K562 (cell line): Measurements from ENCODE around the gene TRIM69. TPM values are rescaled to one million over a fixed set of nuclear protein-coding genes. Genes with fewer than 3 reads are reported as not detected.

Source experiments
- BHLHE40 ChIP-seq: IDR thresholded peaks from 2 replicates; pipeline ENCODE4 v1.6.1; 2011; ENCODE audit warnings: low read length, improper control_type of control experiment
- CBX8 ChIP-seq: fragments of 200-600 bp; sonication (generic); IDR thresholded peaks from 2 replicates; pipeline ENCODE4 v1.6.1; 2012; ENCODE audit warnings: borderline replicate concordance, mixed run types, low read depth, mild to moderate bottlenecking, moderate library complexity, mixed read lengths, low read length, control low read depth, inconsistent platforms; ENCODE audit not compliant: poor library complexity, severe bottlenecking; ENCODE audit errors: extremely low read depth
- ERF ChIP-seq: fragments of 450-650 bp; formaldehyde crosslinking; IDR thresholded peaks from 2 replicates; pipeline ENCODE4 v1.4.0; 2020; ENCODE audit warnings: mild to moderate bottlenecking, mixed read lengths
- GABPB1 ChIP-seq: sonication (generic); formaldehyde crosslinking; IDR thresholded peaks from 2 replicates; pipeline ENCODE4 v1.8.0; 2022; ENCODE audit warnings: mild to moderate bottlenecking, missing genetic modification reagents
- HMG20B ChIP-seq: fragments of 250-450 bp; sonication (Bioruptor Pico); IDR thresholded peaks from 2 replicates; pipeline ENCODE4 v1.5.0; 2021; ENCODE audit warnings: mild to moderate bottlenecking
- KAT7 ChIP-seq: sonication (generic); formaldehyde crosslinking; IDR thresholded peaks from 2 replicates; pipeline ENCODE4 v1.8.0; 2022; ENCODE audit warnings: missing genetic modification reagents, mild to moderate bottlenecking, borderline replicate concordance
- MAFK ChIP-seq: IDR thresholded peaks from 2 replicates; pipeline ENCODE4 v1.6.1; 2011; ENCODE audit warnings: low read length, improper control_type of control experiment
- NR2F6 ChIP-seq: fragments of 450-650 bp; formaldehyde crosslinking; IDR thresholded peaks from 2 replicates; pipeline ENCODE4 v1.4.0; 2020; ENCODE audit warnings: mild to moderate bottlenecking
- PHF21A ChIP-seq: fragments of 450-650 bp; IDR thresholded peaks from 2 replicates; pipeline ENCODE4 v1.6.1; 2017; ENCODE audit warnings: low read depth, borderline replicate concordance
- POLR2B ChIP-seq: fragments of 450-650 bp; IDR thresholded peaks from 2 replicates; pipeline ENCODE4 v1.6.1; 2018; ENCODE audit warnings: low read depth; ENCODE audit not compliant: partially characterized antibody
- PTRF ChIP-seq: fragments of 450-650 bp; IDR thresholded peaks from 2 replicates; pipeline ENCODE4 v1.6.1; 2016; ENCODE audit warnings: mild to moderate bottlenecking, missing genetic modification characterization, missing compliant biosample characterization
- PTTG1 ChIP-seq: fragments of 450-650 bp; IDR thresholded peaks from 2 replicates; pipeline ENCODE4 v1.6.1; 2016; ENCODE audit warnings: low read depth, mild to moderate bottlenecking, missing genetic modification characterization, missing compliant biosample characterization
- SOX6 ChIP-seq: fragments of 450-650 bp; IDR thresholded peaks from 2 replicates; pipeline ENCODE4 v1.6.1; 2014; ENCODE audit warnings: mild to moderate bottlenecking
- SPI1 ChIP-seq: IDR thresholded peaks from 2 replicates; pipeline ENCODE4 v1.6.1; 2011; ENCODE audit warnings: low read depth, low read length, control low read depth, borderline replicate concordance
- ZNF23 ChIP-seq: fragments of 250-450 bp; sonication (Bioruptor Pico); IDR thresholded peaks from 2 replicates; pipeline ENCODE4 v1.4.0; 2020; ENCODE audit warnings: mild to moderate bottlenecking
- ZNF239 ChIP-seq: fragments of 250-450 bp; sonication (Bioruptor Pico); IDR thresholded peaks from 2 replicates; pipeline ENCODE4 v1.4.0; 2020; ENCODE audit warnings: mild to moderate bottlenecking
- ZNF589 ChIP-seq: fragments of 200-800 bp; sonication (Bioruptor generic); IDR thresholded peaks from 2 replicates; pipeline ENCODE4 v1.6.1; 2016; ENCODE audit warnings: low read depth, missing genetic modification characterization, missing compliant biosample characterization
- polyA plus RNA-seq, 8 experiments: library from polyadenylated mRNA; depleted of rRNA in 4 of 8; stranded (reverse) in 5 of 8; unstranded in 3 of 8; fragments of >200 nt; fragmentation: Nextera tagmentation in 2 of 8; fragmentation: Illumina TruSeq in 1 of 8; extraction: Ambion mirVana in 2 of 8; extraction: Trizol in 1 of 8; gene quantifications; 2 replicates each; pipeline versions ENCODE4 v1.2.1 to v1.2.3, GENCODE V29; 2011 to 2014; ENCODE audit warnings: inconsistent platforms in 1 of 8, missing spikeins in 1 of 8
- total RNA-seq, 7 experiments: library from RNA; depleted of rRNA in 6 of 7; stranded (reverse); fragments of >200 nt in 6 of 7; fragmentation: Illumina TruSeq in 2 of 7; extraction: Trizol in 2 of 7; gene quantifications; 2 replicates each; pipeline versions ENCODE4 v1.2.1 to v1.2.3, GENCODE V29; 2011 to 2021; ENCODE audit warnings: low replicate concordance in 1 of 7
- TF ChIP-seq, protein P1 (sequence below): fragments of 250-450 bp; sonication (Bioruptor Pico); IDR thresholded peaks from 2 replicates; pipeline ENCODE4 v1.8.0; 2022; ENCODE audit warnings: inconsistent platforms, mild to moderate bottlenecking, moderate library complexity, borderline replicate concordance
- TF ChIP-seq, protein P2 (sequence below): fragments of 450-650 bp; formaldehyde crosslinking; conservative IDR thresholded peaks from 2 replicates; pipeline ENCODE4 v1.4.0; 2022; ENCODE audit warnings: mild to moderate bottlenecking, missing genetic modification characterization
- TF ChIP-seq, protein P3 (sequence below): IDR thresholded peaks from 2 replicates; pipeline ENCODE4 v1.6.1; 2011; ENCODE audit warnings: borderline replicate concordance, low read depth, mild to moderate bottlenecking, moderate library complexity, low read length; ENCODE audit not compliant: insufficient read depth, poor library complexity, severe bottlenecking
- TF ChIP-seq, protein P4 (sequence below): fragments of 250-450 bp; sonication (Bioruptor Pico); IDR thresholded peaks from 2 replicates; pipeline ENCODE4 v1.6.1; 2021; ENCODE audit warnings: mild to moderate bottlenecking
- TF ChIP-seq, protein P5 (sequence below), 3 experiments: fragments of 200-800 bp in 1 of 3; sonication (Bioruptor generic) in 1 of 3; sonication (generic) in 1 of 3; formaldehyde crosslinking in 1 of 3; IDR thresholded peaks; 2 replicates each; pipeline versions ENCODE4 v1.6.1 to v1.8.0; 2016 to 2022; ENCODE audit warnings: mild to moderate bottlenecking in 2 of 3, missing compliant biosample characterization in 2 of 3, missing genetic modification characterization in 2 of 3, missing genetic modification reagents in 1 of 3

TRIM69 gene
- total and polyA plus RNA-seq, 9 of the 15 experiments (the other 6 are each of a cell fraction or from before 2014, with no cell fraction given): 1.0 to 4.3 (median 2.3) TPM

DNA sequence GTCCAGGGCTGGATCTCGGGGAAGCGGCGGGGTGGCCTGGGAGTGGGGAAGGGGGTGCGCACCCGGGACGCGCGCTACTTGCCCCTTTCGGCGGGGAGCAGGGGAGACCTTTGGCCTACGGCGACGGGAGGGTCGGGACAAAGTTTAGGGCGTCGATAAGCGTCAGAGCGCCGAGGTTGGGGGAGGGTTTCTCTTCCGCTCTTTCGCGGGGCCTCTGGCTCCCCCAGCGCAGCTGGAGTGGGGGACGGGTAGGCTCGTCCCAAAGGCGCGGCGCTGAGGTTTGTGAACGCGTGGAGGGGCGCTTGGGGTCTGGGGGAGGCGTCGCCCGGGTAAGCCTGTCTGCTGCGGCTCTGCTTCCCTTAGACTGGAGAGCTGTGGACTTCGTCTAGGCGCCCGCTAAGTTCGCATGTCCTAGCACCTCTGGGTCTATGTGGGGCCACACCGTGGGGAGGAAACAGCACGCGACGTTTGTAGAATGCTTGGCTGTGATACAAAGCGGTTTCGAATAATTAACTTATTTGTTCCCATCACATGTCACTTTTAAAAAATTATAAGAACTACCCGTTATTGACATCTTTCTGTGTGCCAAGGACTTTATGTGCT, 24.5 kb upstream of the TRIM69 start (continued):
- TF ChIP-seq, protein P1, sequence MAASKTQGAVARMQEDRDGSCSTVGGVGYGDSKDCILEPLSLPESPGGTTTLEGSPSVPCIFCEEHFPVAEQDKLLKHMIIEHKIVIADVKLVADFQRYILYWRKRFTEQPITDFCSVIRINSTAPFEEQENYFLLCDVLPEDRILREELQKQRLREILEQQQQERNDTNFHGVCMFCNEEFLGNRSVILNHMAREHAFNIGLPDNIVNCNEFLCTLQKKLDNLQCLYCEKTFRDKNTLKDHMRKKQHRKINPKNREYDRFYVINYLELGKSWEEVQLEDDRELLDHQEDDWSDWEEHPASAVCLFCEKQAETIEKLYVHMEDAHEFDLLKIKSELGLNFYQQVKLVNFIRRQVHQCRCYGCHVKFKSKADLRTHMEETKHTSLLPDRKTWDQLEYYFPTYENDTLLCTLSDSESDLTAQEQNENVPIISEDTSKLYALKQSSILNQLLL (CRISPR knock-in tag): no peak
- TF ChIP-seq NR2F6: no peak
- TF ChIP-seq, protein P2, sequence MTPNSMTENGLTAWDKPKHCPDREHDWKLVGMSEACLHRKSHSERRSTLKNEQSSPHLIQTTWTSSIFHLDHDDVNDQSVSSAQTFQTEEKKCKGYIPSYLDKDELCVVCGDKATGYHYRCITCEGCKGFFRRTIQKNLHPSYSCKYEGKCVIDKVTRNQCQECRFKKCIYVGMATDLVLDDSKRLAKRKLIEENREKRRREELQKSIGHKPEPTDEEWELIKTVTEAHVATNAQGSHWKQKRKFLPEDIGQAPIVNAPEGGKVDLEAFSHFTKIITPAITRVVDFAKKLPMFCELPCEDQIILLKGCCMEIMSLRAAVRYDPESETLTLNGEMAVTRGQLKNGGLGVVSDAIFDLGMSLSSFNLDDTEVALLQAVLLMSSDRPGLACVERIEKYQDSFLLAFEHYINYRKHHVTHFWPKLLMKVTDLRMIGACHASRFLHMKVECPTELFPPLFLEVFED: no peak
- TF ChIP-seq, protein P3, sequence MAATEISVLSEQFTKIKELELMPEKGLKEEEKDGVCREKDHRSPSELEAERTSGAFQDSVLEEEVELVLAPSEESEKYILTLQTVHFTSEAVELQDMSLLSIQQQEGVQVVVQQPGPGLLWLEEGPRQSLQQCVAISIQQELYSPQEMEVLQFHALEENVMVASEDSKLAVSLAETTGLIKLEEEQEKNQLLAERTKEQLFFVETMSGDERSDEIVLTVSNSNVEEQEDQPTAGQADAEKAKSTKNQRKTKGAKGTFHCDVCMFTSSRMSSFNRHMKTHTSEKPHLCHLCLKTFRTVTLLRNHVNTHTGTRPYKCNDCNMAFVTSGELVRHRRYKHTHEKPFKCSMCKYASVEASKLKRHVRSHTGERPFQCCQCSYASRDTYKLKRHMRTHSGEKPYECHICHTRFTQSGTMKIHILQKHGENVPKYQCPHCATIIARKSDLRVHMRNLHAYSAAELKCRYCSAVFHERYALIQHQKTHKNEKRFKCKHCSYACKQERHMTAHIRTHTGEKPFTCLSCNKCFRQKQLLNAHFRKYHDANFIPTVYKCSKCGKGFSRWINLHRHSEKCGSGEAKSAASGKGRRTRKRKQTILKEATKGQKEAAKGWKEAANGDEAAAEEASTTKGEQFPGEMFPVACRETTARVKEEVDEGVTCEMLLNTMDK: no peak
- no peak for TF ChIP-seq ZNF589 (CRISPR knock-in tag)
- TF ChIP-seq GABPB1 (CRISPR knock-in tag): peak; percentile 78
- no peak for TF ChIP-seq ZNF23 (CRISPR knock-in tag)
- TF ChIP-seq KAT7 (CRISPR knock-in tag): peak; percentile 96; the same call in 1 of the 2 replicates
- TF ChIP-seq SOX6: no peak
- no peak for TF ChIP-seq PTTG1
- no peak for TF ChIP-seq CBX8
- no peak for TF ChIP-seq MAFK
- TF ChIP-seq, protein P4, sequence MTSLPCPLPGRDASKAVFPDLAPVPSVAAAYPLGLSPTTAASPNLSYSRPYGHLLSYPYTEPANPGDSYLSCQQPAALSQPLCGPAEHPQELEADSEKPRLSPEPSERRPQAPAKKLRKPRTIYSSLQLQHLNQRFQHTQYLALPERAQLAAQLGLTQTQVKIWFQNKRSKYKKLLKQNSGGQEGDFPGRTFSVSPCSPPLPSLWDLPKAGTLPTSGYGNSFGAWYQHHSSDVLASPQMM (CRISPR knock-in tag): no peak
- TF ChIP-seq POLR2B: no peak
- TF ChIP-seq PTRF (tag): no peak
- no peak for TF ChIP-seq PHF21A
- no peak for TF ChIP-seq ZNF239 (CRISPR knock-in tag)
- TF ChIP-seq, protein P5, sequence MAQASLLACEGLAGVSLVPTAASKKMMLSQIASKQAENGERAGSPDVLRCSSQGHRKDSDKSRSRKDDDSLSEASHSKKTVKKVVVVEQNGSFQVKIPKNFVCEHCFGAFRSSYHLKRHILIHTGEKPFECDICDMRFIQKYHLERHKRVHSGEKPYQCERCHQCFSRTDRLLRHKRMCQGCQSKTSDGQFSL (CRISPR knock-in tag; IDR thresholded peaks at IDR 0.05): no peak
- TF ChIP-seq, protein P5 (tag; IDR thresholded peaks at IDR 0.05): no peak; a peak in 1 of 4 replicates
- no peak for TF ChIP-seq ERF
- TF ChIP-seq SPI1: peak; percentile 13; the same call in 1 of the 2 replicates
- TF ChIP-seq BHLHE40: peak; percentile 34; the same call in 1 of the 2 replicates
- TF ChIP-seq HMG20B (CRISPR knock-in tag): no peak
